HEK293T (cell line): ENCODE results near the gene HCN2.
A peak's percentile ranks its signal among the peaks of the same experiment; 100 is the strongest.

Source experiments
- CTCF ChIA-PET: fragments of 350-600 bp; formaldehyde crosslinking; extraction: SDS; loops from one replicate; lab custom pipeline; 2021; ENCODE audit warnings: antibody characterized with exemption, inconsistent platforms; lab: Yijun Ruan, JAX
- POLR2A ChIA-PET: fragments of 350-600 bp; formaldehyde crosslinking; extraction: SDS; loops from one replicate; lab custom pipeline; 2020; ENCODE audit warnings: antibody characterized with exemption, inconsistent platforms; lab: Yijun Ruan, JAX
- DNase-seq: peaks from one replicate; pipeline ENCODE4 v3.0.0; 2012; ENCODE audit warnings: mixed read lengths; ENCODE audit errors: extremely low spot score
- ARNT ChIP-seq: fragments of 450-650 bp; IDR thresholded peaks from 2 replicates; pipeline ENCODE4 v1.6.1; 2017; ENCODE audit warnings: mild to moderate bottlenecking
- BHLHE40 ChIP-seq: fragments of 450-650 bp; IDR thresholded peaks from 2 replicates; pipeline ENCODE4 v1.6.1; 2016; ENCODE audit warnings: mild to moderate bottlenecking, moderate library complexity, borderline replicate concordance
- CTBP1 ChIP-seq: fragments of 450-650 bp; IDR thresholded peaks from 2 replicates; pipeline ENCODE4 v1.6.1; 2016; ENCODE audit warnings: borderline replicate concordance
- ELF4 ChIP-seq: fragments of 450-650 bp; IDR thresholded peaks from 2 replicates; pipeline ENCODE4 v1.6.1; 2017; ENCODE audit warnings: antibody characterized with exemption
- FOXA1 ChIP-seq: fragments of 450-650 bp; IDR thresholded peaks from 2 replicates; pipeline ENCODE4 v1.6.1; 2016; ENCODE audit warnings: mild to moderate bottlenecking
- FOXK2 ChIP-seq: fragments of 450-650 bp; IDR thresholded peaks from 2 replicates; pipeline ENCODE4 v1.6.1; 2016; ENCODE audit warnings: mild to moderate bottlenecking
- FOXM1 ChIP-seq: fragments of 450-650 bp; IDR thresholded peaks from 2 replicates; pipeline ENCODE4 v1.6.1; 2017; ENCODE audit warnings: mild to moderate bottlenecking, borderline replicate concordance
- HDGF ChIP-seq: fragments of 450-650 bp; IDR thresholded peaks from 2 replicates; pipeline ENCODE4 v1.6.1; 2017; ENCODE audit warnings: antibody characterized with exemption, borderline replicate concordance
- L3MBTL2 ChIP-seq: fragments of 450-650 bp; conservative IDR thresholded peaks from 2 replicates; pipeline ENCODE4 v1.6.1; 2016; ENCODE audit warnings: mild to moderate bottlenecking
- LEF1 ChIP-seq: fragments of 450-650 bp; IDR thresholded peaks from 2 replicates; pipeline ENCODE4 v1.6.1; 2017; ENCODE audit warnings: mild to moderate bottlenecking, borderline replicate concordance
- NFRKB ChIP-seq: fragments of 450-650 bp; IDR thresholded peaks from 2 replicates; pipeline ENCODE4 v1.6.1; 2016; ENCODE audit warnings: mild to moderate bottlenecking, moderate library complexity
- PKNOX1 ChIP-seq: fragments of 450-650 bp; IDR thresholded peaks from 2 replicates; pipeline ENCODE4 v1.6.1; 2016
- SP1 ChIP-seq: fragments of 450-650 bp; IDR thresholded peaks from 2 replicates; pipeline ENCODE4 v1.6.1; 2017
- SUZ12 ChIP-seq: fragments of 450-650 bp; IDR thresholded peaks from 2 replicates; pipeline ENCODE4 v1.6.1; 2016; ENCODE audit warnings: mild to moderate bottlenecking
- TARDBP ChIP-seq: fragments of 450-650 bp; IDR thresholded peaks from 2 replicates; pipeline ENCODE4 v1.6.1; 2016
- ZNF384 ChIP-seq: fragments of 450-650 bp; IDR thresholded peaks from 2 replicates; pipeline ENCODE4 v1.6.1; 2016

Gene HCN2

GRCh38 chr19:633786-634639 lies 44.3 kb downstream of the HCN2 start:
- TF ChIP-seq ZNF384 (peak; percentile 89), BHLHE40 (no peak)
- ChIA-PET CTCF (no interaction called here), POLR2A (interaction anchor here (0.7 to 2.2 kb wide), 5 partner anchors 9 to 173 kb away, joined by 3 to 8 read pairs (median 3); partner anchors contain the start of gene RNF126)
- no peak for DNase-seq

- TF ChIP-seq FOXK2 (no peak), ARNT (no peak), SUZ12 (no peak), TARDBP (no peak), FOXA1 (no peak), ZNF384 (no peak), BHLHE40 (no peak), FOXM1 (no peak), ELF4 (no peak), LEF1 (no peak), PKNOX1 (no peak), L3MBTL2 (no peak), SP1 (no peak), CTBP1 (no peak), NFRKB (no peak), HDGF (no peak)
- DNase-seq, result no peak
- ChIA-PET POLR2A (interaction anchor here (0.7 to 2.2 kb wide), 3 partner anchors 10 to 61 kb away, joined by 3 to 8 read pairs (median 3); partner anchors contain the start of gene RNF126), CTCF (no interaction called here)
Observed at GRCh38 chr19:634975-635652, 45.4 kb downstream of the HCN2 start.

GRCh38 chr19:638906-639252 lies 49.2 kb downstream of the HCN2 start:
- DNase-seq, result no peak
- TF ChIP-seq ELF4 (no peak), LEF1 (no peak), BHLHE40 (no peak), PKNOX1 (no peak), CTBP1 (no peak), ZNF384 (no peak), FOXA1 (no peak), ARNT (no peak), TARDBP (no peak), NFRKB (no peak), SUZ12 (no peak), HDGF (no peak), FOXM1 (no peak)
- POLR2A ChIA-PET, result no interaction called here
- CTCF ChIA-PET, result no interaction called here

GRCh38 chr19:639253-640160 lies 49.8 kb downstream of the HCN2 start, which contains the start of gene FGF22:
Gene FGF22, plus strand, starts transcription at chr19:639879. Its CDS starts 47 bp downstream, at chr19:639926.
- ChIA-PET POLR2A (no interaction called here), CTCF (no interaction called here)
- peak; percentile 97 for DNase-seq
- TF ChIP-seq ARNT (no peak), TARDBP (no peak), BHLHE40 (no peak), HDGF (no peak), FOXK2 (no peak), FOXA1 (no peak), L3MBTL2 (0 out of 2 replicates have a peak, but pooled peaks have one; percentile 5)

- TF ChIP-seq ZNF384 (no peak), PKNOX1 (no peak), FOXM1 (no peak), L3MBTL2 (no peak), LEF1 (no peak), TARDBP (no peak), NFRKB (no peak), CTBP1 (no peak), FOXA1 (no peak), HDGF (no peak), ARNT (no peak), SP1 (no peak), BHLHE40 (no peak), ELF4 (no peak)
- ChIA-PET POLR2A (no interaction called here), CTCF (no interaction called here)
- no peak for DNase-seq
Observed at GRCh38 chr19:640161-640558, 50.5 kb downstream of the HCN2 start.
